Measurements from ENCODE around the gene A3GALT2.
A peak's percentile ranks its signal among the peaks of the same experiment; 100 is the strongest.
"Not testable (repeated sequence)": the region's sequence is repeated elsewhere in the genome, so short reads cannot be mapped to it uniquely, and the experiment has no call there.

A3GALT2 gene

GRCh38 chr1:33295023-33295422 is 25.9 kb downstream of the A3GALT2 start:
- DNase-seq, result no peak

GRCh38 chr1:33294071-33295010 is 26.6 kb downstream of the A3GALT2 start:
- no peak for DNase-seq

GRCh38 chr1:33292726-33293340 is 28.1 kb downstream of the A3GALT2 start:
- no peak for DNase-seq

GRCh38 chr1:33290615-33291014 is 30.3 kb downstream of the A3GALT2 start:
- not testable (repeated sequence) for DNase-seq

GRCh38 chr1:33289858-33290154 is 31.1 kb downstream of the A3GALT2 start:
- no peak for DNase-seq

- peak in 1 of 56 donors; percentile 22 for DNase-seq
Measured at GRCh38 chr1:33288976-33289857, 31.7 kb downstream of the A3GALT2 start.

- DNase-seq, result no peak
Measured at GRCh38 chr1:33287317-33287716, 33.6 kb downstream of the A3GALT2 start.

- DNase-seq, result no peak
Measured at GRCh38 chr1:33286451-33287185, 34.3 kb downstream of the A3GALT2 start.

- no peak for DNase-seq
Measured at GRCh38 chr1:33284049-33284448, 36.8 kb downstream of the A3GALT2 start.

GRCh38 chr1:33282791-33283190 is 38.1 kb downstream of the A3GALT2 start:
- DNase-seq, result no peak

GRCh38 chr1:33281554-33282303 is 39.2 kb downstream of the A3GALT2 start:
- no peak for DNase-seq

- DNase-seq, result no peak
Measured at GRCh38 chr1:33280091-33280661, 40.7 kb downstream of the A3GALT2 start.

- no peak for DNase-seq
Measured at GRCh38 chr1:33277488-33278084, 43.3 kb downstream of the A3GALT2 start.

GRCh38 chr1:33276573-33277298 is 44.2 kb downstream of the A3GALT2 start:
- no peak for DNase-seq

- no peak for DNase-seq
Measured at GRCh38 chr1:33275706-33276572, 45.0 kb downstream of the A3GALT2 start.

- no peak for DNase-seq
Measured at GRCh38 chr1:33275195-33275594, 45.7 kb downstream of the A3GALT2 start.

GRCh38 chr1:33274446-33274845 is 46.5 kb downstream of the A3GALT2 start:
- DNase-seq, result no peak

GRCh38 chr1:33273961-33274371 is 46.9 kb downstream of the A3GALT2 start:
- no peak for DNase-seq

Data from nucleus accumbens (tissue), 56 donors.